ENCODE measurements around the gene BRINP3. TPM values are rescaled to one million over a fixed set of nuclear protein-coding genes. Genes with fewer than 3 reads are reported as not detected.

Gene BRINP3
- total and polyA plus RNA-seq, 2 of the 13 experiments (the other 11 are each of a cell fraction or from before 2014, with no cell fraction given): not detected

- no peaks in the 10 kb centered on the region for H3K9me3 ChIP-seq (ENCODE audit: low read length)
- ChIA-PET POLR2A (no interaction called here), CTCF (ENCODE audit: low intra/inter-chr PET ratio, low total read pairs) (interaction anchor here (0.7 to 2.4 kb wide), 2 partner anchors 515 to 944 kb away, joined by 3 to 10 read pairs; no protein-coding TSS in a partner anchor)
- TF ChIP-seq STAG1 (CRISPR knock-in tag; IDR thresholded peaks at IDR 0.05): peak; percentile 77
- TF ChIP-seq, protein P1, sequence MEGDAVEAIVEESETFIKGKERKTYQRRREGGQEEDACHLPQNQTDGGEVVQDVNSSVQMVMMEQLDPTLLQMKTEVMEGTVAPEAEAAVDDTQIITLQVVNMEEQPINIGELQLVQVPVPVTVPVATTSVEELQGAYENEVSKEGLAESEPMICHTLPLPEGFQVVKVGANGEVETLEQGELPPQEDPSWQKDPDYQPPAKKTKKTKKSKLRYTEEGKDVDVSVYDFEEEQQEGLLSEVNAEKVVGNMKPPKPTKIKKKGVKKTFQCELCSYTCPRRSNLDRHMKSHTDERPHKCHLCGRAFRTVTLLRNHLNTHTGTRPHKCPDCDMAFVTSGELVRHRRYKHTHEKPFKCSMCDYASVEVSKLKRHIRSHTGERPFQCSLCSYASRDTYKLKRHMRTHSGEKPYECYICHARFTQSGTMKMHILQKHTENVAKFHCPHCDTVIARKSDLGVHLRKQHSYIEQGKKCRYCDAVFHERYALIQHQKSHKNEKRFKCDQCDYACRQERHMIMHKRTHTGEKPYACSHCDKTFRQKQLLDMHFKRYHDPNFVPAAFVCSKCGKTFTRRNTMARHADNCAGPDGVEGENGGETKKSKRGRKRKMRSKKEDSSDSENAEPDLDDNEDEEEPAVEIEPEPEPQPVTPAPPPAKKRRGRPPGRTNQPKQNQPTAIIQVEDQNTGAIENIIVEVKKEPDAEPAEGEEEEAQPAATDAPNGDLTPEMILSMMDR (CRISPR knock-in tag; IDR thresholded peaks at IDR 0.05): peak; percentile 69
- 0 out of 2 replicates have a peak, but pooled peaks have one; percentile 35 for TF ChIP-seq RAD21 (CRISPR knock-in tag; IDR thresholded peaks at IDR 0.05)
- no peak for TF ChIP-seq AKNA (CRISPR knock-in tag; IDR thresholded peaks at IDR 0.05; ENCODE audit: borderline replicate concordance)
- TF ChIP-seq MXI1 (IDR thresholded peaks at IDR 0.05; ENCODE audit: borderline replicate concordance, low read depth, low read length): no peak
- no peak for TF ChIP-seq ZNF703 (CRISPR knock-in tag; IDR thresholded peaks at IDR 0.05; ENCODE audit: borderline replicate concordance)
- TF ChIP-seq SMC3 (IDR thresholded peaks at IDR 0.05; ENCODE audit: low read length): peak; percentile 47; the same call in 1 of the 2 replicates
- TF ChIP-seq, protein P2, sequence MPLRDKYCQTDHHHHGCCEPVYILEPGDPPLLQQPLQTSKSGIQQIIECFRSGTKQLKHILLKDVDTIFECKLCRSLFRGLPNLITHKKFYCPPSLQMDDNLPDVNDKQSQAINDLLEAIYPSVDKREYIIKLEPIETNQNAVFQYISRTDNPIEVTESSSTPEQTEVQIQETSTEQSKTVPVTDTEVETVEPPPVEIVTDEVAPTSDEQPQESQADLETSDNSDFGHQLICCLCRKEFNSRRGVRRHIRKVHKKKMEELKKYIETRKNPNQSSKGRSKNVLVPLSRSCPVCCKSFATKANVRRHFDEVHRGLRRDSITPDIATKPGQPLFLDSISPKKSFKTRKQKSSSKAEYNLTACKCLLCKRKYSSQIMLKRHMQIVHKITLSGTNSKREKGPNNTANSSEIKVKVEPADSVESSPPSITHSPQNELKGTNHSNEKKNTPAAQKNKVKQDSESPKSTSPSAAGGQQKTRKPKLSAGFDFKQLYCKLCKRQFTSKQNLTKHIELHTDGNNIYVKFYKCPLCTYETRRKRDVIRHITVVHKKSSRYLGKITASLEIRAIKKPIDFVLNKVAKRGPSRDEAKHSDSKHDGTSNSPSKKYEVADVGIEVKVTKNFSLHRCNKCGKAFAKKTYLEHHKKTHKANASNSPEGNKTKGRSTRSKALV (CRISPR knock-in tag; IDR thresholded peaks at IDR 0.05): no peak
- H3K4me3 ChIP-seq (replicated peaks in 1 of 3; ENCODE audit: insufficient read depth in 1 of 3, low read depth in 2 of 3, low read length in 3 of 3): no peak overlapping the region
- no peaks in the 10 kb centered on the region for H3K36me3 ChIP-seq (replicated peaks in 1 of 2; ENCODE audit: control insufficient read depth in 1 of 2, insufficient read depth in 2 of 2, low read length in 2 of 2)
- no peaks in the 10 kb centered on the region for H3K4me1 ChIP-seq (ENCODE audit: insufficient read depth, low read length)
- no peaks in the 10 kb centered on the region for H3K27me3 ChIP-seq (ENCODE audit: control insufficient read depth in 1 of 2, insufficient read depth in 2 of 2, low read length in 2 of 2)
- no peak overlapping the region for H2AFZ ChIP-seq (ENCODE audit: low read length)
- intact Hi-C loops (cut with micrococcal nuclease; ENCODE audit: unreplicated experiment): loop anchor here (1.0 kb wide), 2 partner anchors 515 to 945 kb away; no protein-coding TSS in a partner anchor
- H3K27ac ChIP-seq (ENCODE audit: extremely low read length, insufficient read depth, low read length): no peak overlapping the region
- no peaks in the 10 kb centered on the region for H4K20me1 ChIP-seq (ENCODE audit: insufficient read depth, low read length)
- DNase-seq (ENCODE audit: low spot score) (peak; percentile 15), ATAC-seq (peak; percentile 97), FAIRE-seq (no peak)
- no peak overlapping the region for H3K4me2 ChIP-seq (ENCODE audit: low read depth, low read length)
- in situ Hi-C loops (cut with HindIII; ENCODE audit: extremely low pct_ligation_motif_present, low pct_unique_long_range_greater_than_20kb): no loop called here
- H3K79me2 ChIP-seq (ENCODE audit: insufficient read depth, low read length): no peaks in the 10 kb centered on the region
- no peak overlapping the region for H3K9ac ChIP-seq (ENCODE audit: insufficient read depth, low read depth, low read length)
- no TSS peak for BruUV-seq (replicated peaks)
- WGBS (ENCODE audit: low lambda C conversion rate): 6% methylated on average over 2 of the region's 2 CpGs
Measured at GRCh38 chr1:190373705-190374336, 103.8 kb downstream of the BRINP3 start.
